OCI-M2 (cell line): ENCODE data around the gene TRAF3.
"Not testable (repeated sequence)": the region's sequence is repeated elsewhere in the genome, so short reads cannot be mapped to it uniquely, and the experiment has no call there.

Experiments used
- DNase-seq: peaks from one replicate; lab custom pipeline; 2025; ENCODE audit not compliant: unreplicated experiment; lab: John Stamatoyannopoulos, UW

The TRAF3 gene

GRCh38 chr14:102889615-102890014 is 112.4 kb downstream of the TRAF3 start:
- no peak for DNase-seq

DNA sequence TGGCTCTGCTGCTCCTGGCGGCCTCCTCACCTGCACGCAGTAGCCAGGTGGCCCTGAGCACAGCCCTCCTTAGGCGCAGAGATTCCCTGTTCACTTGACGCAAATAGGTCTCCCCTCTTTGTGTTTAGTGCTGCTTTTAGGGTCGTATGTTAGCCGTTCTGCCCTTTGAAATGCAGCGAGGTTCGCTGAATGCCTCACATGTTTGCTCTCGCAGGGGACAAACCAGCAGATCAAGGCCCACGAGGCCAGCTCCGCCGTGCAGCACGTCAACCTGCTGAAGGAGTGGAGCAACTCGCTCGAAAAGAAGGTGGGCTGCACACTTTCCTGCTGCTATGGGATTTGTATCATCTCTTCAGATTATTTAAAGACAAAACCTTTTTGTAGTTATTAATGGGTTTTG is 113.9 kb downstream of the TRAF3 start:
- DNase-seq: no peak

DNA sequence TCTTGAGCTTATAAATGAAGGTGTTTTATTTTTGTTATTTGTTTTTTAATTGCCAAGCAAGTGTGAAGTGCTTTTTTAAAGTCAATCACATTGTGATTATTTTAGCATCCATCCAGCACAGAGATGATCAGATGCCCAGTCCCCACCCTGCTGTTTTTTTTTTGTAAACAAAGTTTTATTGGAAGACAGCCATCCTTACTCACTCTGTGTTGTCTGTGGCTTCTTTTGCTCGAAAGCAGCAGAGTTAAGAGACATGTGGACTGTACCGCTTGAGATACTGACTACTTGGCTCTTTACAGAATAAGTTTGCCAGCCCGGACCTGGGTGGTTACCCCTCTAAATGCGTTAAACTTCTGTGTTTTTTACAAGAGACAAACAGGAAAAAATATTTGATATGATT is 114.3 kb downstream of the TRAF3 start:
- no peak for DNase-seq

DNA sequence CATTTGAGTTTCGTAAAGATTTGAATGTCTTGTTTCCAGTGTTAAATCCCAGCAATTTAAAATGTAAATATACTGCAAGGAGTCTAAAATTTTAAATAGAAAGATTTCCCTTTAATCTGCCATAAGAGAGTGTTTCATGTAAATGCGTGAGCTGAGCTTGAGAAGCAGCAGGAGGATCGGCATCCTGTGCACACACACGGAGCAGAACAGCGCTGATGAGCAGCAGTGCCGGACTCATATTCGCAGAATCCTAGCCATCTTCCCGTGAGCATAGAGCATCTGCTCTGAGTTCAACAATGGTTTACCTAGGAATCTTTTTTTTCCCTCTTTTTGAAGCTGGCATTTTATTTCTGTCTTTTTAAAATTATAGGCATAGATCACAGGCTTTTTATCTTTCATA is 115.4 kb downstream of the TRAF3 start:
- no peak for DNase-seq

GRCh38 chr14:102893452-102893851 is 116.2 kb downstream of the TRAF3 start:
- no peak for DNase-seq

- not testable (repeated sequence) for DNase-seq
Observed at GRCh38 chr14:102896735-102897134, 119.5 kb downstream of the TRAF3 start.

GRCh38 chr14:102897299-102898027 is 120.2 kb downstream of the TRAF3 start:
- no peak for DNase-seq

GRCh38 chr14:102898298-102898697 is 121.0 kb downstream of the TRAF3 start:
- no peak for DNase-seq

GRCh38 chr14:102898776-102899515 is 121.7 kb downstream of the TRAF3 start:
- no peak for DNase-seq

GRCh38 chr14:102899516-102899900 is 122.3 kb downstream of the TRAF3 start:
- DNase-seq: no peak

DNA sequence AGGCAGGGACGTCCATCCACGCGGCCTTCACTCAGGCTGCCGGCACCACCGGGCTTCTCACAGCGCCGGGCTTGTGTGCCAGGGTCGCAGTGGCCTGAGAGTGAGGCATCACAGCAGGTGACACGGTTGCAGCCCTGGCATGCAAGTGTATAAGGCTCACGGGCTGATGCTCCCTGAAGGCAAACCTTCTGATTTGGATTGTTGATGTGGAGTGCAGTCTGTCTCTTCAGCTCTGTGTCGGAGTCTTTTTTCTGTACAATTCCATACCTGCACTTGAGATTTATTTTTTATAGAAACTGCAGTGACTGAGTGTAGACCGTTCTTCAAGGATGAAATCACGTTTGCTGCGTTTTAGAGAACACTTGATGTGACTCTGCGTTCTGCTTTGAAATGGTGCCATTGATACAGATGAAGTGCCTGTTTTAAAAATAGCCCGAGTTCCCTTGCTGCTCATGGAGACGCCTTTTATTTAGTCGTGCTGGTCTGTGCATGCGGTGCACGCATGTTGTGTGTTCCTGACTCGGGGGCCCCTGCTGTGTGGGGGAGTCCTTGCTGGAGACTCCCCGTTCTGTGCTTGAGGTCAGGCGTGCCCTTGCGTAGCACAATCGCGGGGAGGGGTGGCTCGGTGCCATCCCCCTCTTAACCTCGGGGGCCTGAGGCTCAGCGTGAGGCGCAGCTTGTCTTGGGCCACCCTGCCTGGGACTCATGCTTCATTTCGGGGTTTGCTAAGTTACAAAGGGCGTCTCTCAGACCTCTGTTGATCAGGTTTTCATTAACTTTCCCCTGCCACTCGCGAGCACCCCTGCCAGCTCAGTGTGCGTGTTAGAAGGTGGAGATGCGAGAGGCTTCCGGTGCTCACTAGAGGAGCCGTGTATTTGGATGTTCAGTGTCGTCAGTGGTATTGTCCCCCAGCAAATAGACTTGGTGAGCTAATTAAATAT is 123.7 kb downstream of the TRAF3 start:
- DNase-seq: no peak

DNA sequence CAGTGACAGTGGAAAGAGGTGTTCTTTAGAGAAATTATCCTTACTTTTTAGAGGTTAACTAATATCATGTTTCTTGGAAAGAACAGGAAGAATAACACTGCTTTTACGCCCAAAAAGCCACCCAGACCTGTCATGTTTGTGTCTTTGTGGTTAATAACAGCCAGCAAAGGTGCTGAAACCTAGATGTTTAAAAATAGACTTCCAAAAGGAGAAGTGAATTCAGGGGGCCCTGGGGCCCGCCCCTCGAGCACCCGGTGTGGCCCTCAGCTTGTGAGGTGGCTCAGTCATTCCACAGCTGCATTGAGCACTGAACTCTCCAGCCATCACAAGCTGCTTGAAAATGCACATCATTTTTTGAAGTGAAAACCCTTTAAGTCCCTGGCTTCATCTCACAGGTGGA is 124.4 kb downstream of the TRAF3 start:
- DNase-seq: no peak

DNA sequence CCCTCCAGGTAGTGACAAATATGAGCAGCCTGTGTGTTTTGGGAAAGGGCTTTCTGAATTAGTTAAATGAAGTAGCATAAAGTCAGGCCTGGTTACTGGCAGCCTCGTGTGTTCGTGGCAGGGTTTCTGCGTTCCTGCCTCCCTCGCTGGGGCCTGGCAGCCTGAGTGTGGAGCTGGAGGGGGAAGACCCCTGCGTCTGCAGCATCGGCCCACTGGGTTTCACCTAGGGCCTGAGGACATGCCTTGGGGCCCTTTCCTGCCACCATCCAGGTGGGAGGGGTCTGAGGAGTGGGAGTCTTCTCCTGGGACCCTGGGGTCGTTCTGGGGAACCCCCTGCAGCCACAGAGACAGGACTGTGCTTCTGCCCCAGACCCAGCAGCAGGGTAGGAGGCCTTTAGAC is 124.8 kb downstream of the TRAF3 start:
- no peak for DNase-seq

GRCh38 chr14:102902523-102903247 is 125.4 kb downstream of the TRAF3 start:
- no peak for DNase-seq

- DNase-seq: no peak
Observed at GRCh38 chr14:102903248-102903888, 126.1 kb downstream of the TRAF3 start.

DNA sequence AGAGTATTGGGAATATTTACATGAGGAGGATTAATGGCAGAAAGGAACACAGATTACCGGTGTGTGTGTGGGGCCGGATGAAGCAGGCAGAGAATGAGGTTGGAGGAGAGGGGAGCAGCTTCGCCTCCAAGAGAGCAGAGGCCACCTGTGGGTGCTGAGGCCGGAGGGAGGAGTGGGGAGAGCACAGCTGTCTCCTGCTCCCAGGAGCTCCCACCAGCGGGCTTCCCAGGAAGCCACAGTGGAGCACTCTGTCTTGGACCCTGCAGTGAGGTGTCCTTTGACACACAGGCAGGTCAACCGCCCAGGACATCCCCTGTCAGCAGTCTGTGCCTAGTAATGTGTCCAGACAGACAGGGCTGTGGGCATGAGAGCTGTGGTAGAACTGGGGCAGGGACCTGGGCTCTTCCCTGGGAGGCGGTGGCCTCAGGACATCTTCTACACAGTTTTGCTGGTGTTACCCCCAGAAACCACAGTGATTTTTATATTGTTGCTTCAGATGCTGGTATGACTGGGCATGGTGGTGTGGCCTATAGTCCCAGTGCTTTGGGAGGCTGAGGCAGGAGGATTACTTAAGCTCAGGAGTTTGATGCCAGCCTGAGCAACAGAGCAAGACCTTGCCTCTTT is 126.8 kb downstream of the TRAF3 start:
- DNase-seq: no peak

- no peak for DNase-seq
Observed at GRCh38 chr14:102905116-102906108, 128.2 kb downstream of the TRAF3 start.

DNA sequence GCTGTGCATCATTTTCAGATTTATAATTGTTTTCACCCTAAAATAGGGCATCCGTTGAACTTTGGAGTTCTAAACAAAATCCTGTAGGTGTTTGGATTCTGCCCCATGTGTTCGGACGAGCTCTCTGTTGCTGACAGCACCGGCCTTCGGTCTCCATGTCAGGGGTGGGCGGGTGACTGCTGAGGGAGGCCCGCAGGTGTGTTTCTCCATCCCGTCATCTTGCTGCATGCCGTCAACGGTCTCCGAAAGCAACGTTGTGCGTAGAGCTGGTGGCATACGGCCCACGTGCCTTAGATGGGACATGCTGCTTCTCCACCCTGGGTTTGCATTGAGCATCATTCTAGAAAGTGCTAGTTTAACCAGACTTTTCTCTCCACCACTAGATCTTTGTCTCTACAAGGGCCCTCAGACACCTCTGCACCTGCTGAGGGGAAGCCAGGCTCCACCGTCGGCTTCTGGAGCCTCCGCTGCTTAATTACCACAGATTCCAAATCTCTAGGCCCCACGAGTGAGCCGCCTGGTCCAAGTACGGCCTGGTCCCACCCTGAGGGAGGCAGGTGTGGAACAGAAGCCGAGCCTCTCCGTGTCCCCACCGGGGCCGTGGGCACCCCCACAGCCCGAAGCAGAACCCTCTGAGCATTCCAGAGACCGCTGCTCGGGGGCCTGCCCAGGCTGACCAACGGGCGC is 129.5 kb downstream of the TRAF3 start:
- no peak for DNase-seq
